ENCODE measurements around the gene ADAMTSL2.

DNA sequence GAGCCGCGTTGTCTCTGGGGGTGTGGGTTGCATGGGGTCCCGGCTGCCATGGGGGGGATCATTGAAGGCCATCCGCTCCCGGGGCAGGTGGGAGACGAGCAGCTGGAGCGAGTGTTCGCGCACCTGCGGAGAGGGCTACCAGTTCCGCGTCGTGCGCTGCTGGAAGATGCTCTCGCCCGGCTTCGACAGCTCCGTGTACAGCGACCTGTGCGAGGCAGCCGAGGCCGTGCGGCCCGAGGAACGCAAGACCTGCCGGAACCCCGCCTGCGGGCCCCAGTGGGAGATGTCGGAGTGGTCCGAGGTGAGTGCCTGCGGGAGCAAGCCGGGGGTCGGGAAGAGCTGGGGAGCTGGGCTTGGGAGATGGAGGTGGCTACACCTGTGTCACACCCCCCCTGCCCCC lies 33.7 kb downstream of the ADAMTSL2 start:
- TF ChIP-seq CTCF (IDR thresholded peaks at IDR 0.05; ENCODE audit: low read depth, low read length, missing input control): no peak
- TF ChIP-seq HNF4A (conservative IDR thresholded peaks at IDR 0.05): no peak
- TF ChIP-seq YY1 (IDR thresholded peaks at IDR 0.05): no peak
- no peak for TF ChIP-seq EGR1 (IDR thresholded peaks at IDR 0.05; ENCODE audit: low read depth in 2 of 2)
